H1 (cell line): ENCODE measurements around the gene CD164L2. TPM values are rescaled to one million over a fixed set of nuclear protein-coding genes. Genes with fewer than 3 reads are reported as not detected.

Experiments
- CEBPB ChIP-seq: IDR thresholded peaks from 2 replicates; pipeline ENCODE4 v1.6.1; 2012; ENCODE audit warnings: low read depth, low read length
- polyA plus RNA-seq, 7 experiments: library from polyadenylated mRNA; depleted of rRNA in 3 of 7; stranded (reverse) in 5 of 7; unstranded in 2 of 7; fragments of >200 nt in 5 of 7; fragments of 200-250 nt in 2 of 7; gene quantifications; 1 replicate in 5 of 7; 2 replicates in 1 of 7; 4 replicates in 1 of 7; pipeline versions ENCODE4 v1.2.1 to v1.2.3, GENCODE V29; 2011 to 2013; ENCODE audit warnings: missing spikeins in 2 of 7, mixed read lengths in 2 of 7
- total RNA-seq: library from RNA; stranded (reverse); fragmentation: NEBNext Ultra II Directional; extraction: Animal tissue kit (Norgen Biotek cat#: 25700); gene quantifications from 2 replicates; pipeline ENCODE4 v1.2.1, GENCODE V29; 2021

CD164L2 gene
- total and polyA plus RNA-seq, 2 of the 8 experiments (the other 6 are each of a cell fraction or from before 2014, with no cell fraction given) = 3.3 TPM

DNA sequence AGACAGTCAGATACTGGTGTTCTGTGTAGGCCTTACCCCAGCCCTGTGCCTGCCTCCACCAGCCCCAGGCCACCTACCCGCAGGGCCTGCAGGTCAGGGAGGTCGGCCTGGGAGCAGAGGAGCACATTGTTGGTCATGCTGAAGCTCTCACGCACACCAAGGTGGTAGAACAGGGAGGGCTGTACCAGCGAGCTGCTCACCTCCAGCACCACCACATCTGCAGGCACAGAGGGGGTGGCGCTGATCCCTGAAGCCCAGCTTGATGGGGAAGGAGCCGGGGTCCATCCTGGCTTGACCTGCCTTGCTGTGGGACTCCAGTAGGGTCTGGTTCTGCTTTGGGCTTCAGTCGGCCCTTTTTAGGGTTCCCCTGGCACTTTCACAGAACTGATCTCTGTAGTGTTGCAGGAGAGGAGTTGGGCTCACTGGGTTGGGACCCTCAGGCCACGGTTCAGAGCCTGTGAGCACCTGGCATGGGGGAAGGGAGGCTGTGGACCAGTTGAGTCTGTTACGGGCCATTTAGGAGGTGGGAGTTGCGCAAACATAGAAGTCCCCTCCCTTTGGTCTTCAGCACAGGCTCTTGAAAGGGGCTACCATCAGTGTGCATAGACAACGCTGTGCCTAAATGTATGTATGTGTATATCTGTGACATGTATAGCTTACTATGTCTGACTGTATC lies 18.3 kb downstream of the CD164L2 start (continued):
- TF ChIP-seq CEBPB = peak; percentile 59
- TF ChIP-seq, all 59 proteins: peak for 1
